HepG2 (cell line): ENCODE measurements around the gene HSPA6. TPM values are rescaled to one million over a fixed set of nuclear protein-coding genes. Genes with fewer than 3 reads are reported as not detected.
"Not testable (repeated sequence)": the region's sequence is repeated elsewhere in the genome, so short reads cannot be mapped to it uniquely, and the experiment has no call there.

Experiments
- CEBPG ChIP-seq: IDR thresholded peaks from 2 replicates; pipeline ENCODE4 v1.6.1; 2016
- FOSL2 ChIP-seq: sonication (generic); formaldehyde crosslinking; IDR thresholded peaks from 2 replicates; pipeline ENCODE4 v1.4.0; 2020; ENCODE audit warnings: missing genetic modification reagents
- FOXP1 ChIP-seq, 2 experiments: fragments of 450-650 bp in 1 of 2; IDR thresholded peaks; 2 replicates each; pipeline ENCODE4 v1.6.1; 2017 to 2018; ENCODE audit warnings: antibody characterized with exemption in 1 of 2
- GABPB1 ChIP-seq: IDR thresholded peaks from 2 replicates; pipeline ENCODE4 v1.6.1; 2016; ENCODE audit warnings: mild to moderate bottlenecking, missing genetic modification reagents, moderate library complexity, missing compliant biosample characterization
- GATAD2A ChIP-seq: IDR thresholded peaks from 2 replicates; pipeline ENCODE4 v1.6.1; 2016
- HDAC2 ChIP-seq: sonication (generic); formaldehyde crosslinking; IDR thresholded peaks from 2 replicates; pipeline ENCODE4 v1.4.0; 2020; ENCODE audit warnings: missing genetic modification reagents
- IRF2 ChIP-seq: IDR thresholded peaks from 2 replicates; pipeline ENCODE4 v1.6.1; 2018; ENCODE audit warnings: missing genetic modification reagents, missing compliant biosample characterization
- KDM2A ChIP-seq: sonication (generic); formaldehyde crosslinking; IDR thresholded peaks from 2 replicates; pipeline ENCODE4 v1.4.0; 2020; ENCODE audit warnings: low read depth, missing genetic modification reagents, borderline replicate concordance
- KLF16 ChIP-seq, 2 experiments: sonication (generic) in 1 of 2; formaldehyde crosslinking in 1 of 2; IDR thresholded peaks; 2 replicates each; pipeline versions ENCODE4 v1.6.1 to v1.8.0; 2016 to 2023; ENCODE audit warnings: missing genetic modification reagents in 2 of 2, missing compliant biosample characterization in 1 of 2
- NCOR1 ChIP-seq: fragments of 200-600 bp; sonication (generic); IDR thresholded peaks from 2 replicates; pipeline ENCODE4 v1.7.0; 2017; ENCODE audit warnings: antibody characterized with exemption, low read length, borderline replicate concordance
- SAP130 ChIP-seq: IDR thresholded peaks from 2 replicates; pipeline ENCODE4 v1.6.1; 2016; ENCODE audit warnings: low read depth
- SOX5 ChIP-seq: IDR thresholded peaks from 2 replicates; pipeline ENCODE4 v1.6.1; 2016; ENCODE audit warnings: borderline replicate concordance
- TCF12 ChIP-seq, 2 experiments: fragments of 450-650 bp in 1 of 2; sonication (generic) in 1 of 2; formaldehyde crosslinking in 1 of 2; IDR thresholded peaks; 2 replicates each; pipeline versions ENCODE4 v1.6.1 to v1.8.0; 2017 to 2022; ENCODE audit warnings: antibody characterized with exemption in 1 of 2, mild to moderate bottlenecking in 1 of 2, missing genetic modification reagents in 1 of 2, moderate library complexity in 1 of 2
- ZBTB7B ChIP-seq: sonication (generic); formaldehyde crosslinking; IDR thresholded peaks from 2 replicates; pipeline ENCODE4 v1.4.0; 2020; ENCODE audit warnings: missing genetic modification reagents
- ZNF224 ChIP-seq: sonication (generic); formaldehyde crosslinking; IDR thresholded peaks from 2 replicates; pipeline ENCODE4 v1.5.0; 2020; ENCODE audit warnings: mild to moderate bottlenecking, missing genetic modification reagents
- ZNF24 ChIP-seq: fragments of 450-650 bp; IDR thresholded peaks from 2 replicates; pipeline ENCODE4 v1.6.1; 2017; ENCODE audit warnings: antibody characterized with exemption, mild to moderate bottlenecking
- ZNF331 ChIP-seq: sonication (generic); formaldehyde crosslinking; IDR thresholded peaks from 2 replicates; pipeline ENCODE4 v1.4.0; 2020; ENCODE audit warnings: missing genetic modification reagents
- ZNF543 ChIP-seq: sonication (generic); formaldehyde crosslinking; IDR thresholded peaks from 2 replicates; pipeline ENCODE4 v1.4.0; 2020; ENCODE audit warnings: mild to moderate bottlenecking, missing genetic modification reagents
- ZNF614 ChIP-seq: IDR thresholded peaks from 2 replicates; pipeline ENCODE4 v1.6.1; 2018; ENCODE audit warnings: missing biosample characterization, missing genetic modification reagents, inconsistent platforms, borderline replicate concordance
- ZNF7 ChIP-seq: IDR thresholded peaks from 2 replicates; pipeline ENCODE4 v1.6.1; 2016; ENCODE audit warnings: missing biosample characterization, missing genetic modification reagents
- polyA plus RNA-seq, 8 experiments: library from polyadenylated mRNA; depleted of rRNA in 3 of 8; stranded (reverse) in 7 of 8; unstranded in 1 of 8; fragments of >200 nt; fragmentation: Illumina TruSeq in 4 of 8; extraction: Trizol in 4 of 8; gene quantifications; 2 replicates each; pipeline versions ENCODE4 v1.2.1 to v1.2.3, GENCODE V29; 2011 to 2016; ENCODE audit warnings: low read depth in 4 of 8, missing spikeins in 1 of 8, mixed read lengths in 1 of 8; ENCODE audit not compliant: insufficient read depth in 1 of 8
- total RNA-seq, 5 experiments: library from RNA; depleted of rRNA; stranded (reverse); fragments of >200 nt; fragmentation: Illumina TruSeq; extraction: Trizol; gene quantifications; 2 replicates each; pipeline ENCODE4 v1.2.3, GENCODE V29; 2016; ENCODE audit warnings: low read depth in 1 of 5
- TF ChIP-seq, protein P1 (sequence below): sonication (generic); formaldehyde crosslinking; IDR thresholded peaks from 2 replicates; pipeline ENCODE4 v1.4.0; 2020; ENCODE audit warnings: mild to moderate bottlenecking, missing genetic modification reagents
- TF ChIP-seq, protein P2 (sequence below), 2 experiments: sonication (generic) in 1 of 2; formaldehyde crosslinking in 1 of 2; IDR thresholded peaks; 2 replicates each; pipeline versions ENCODE4 v1.4.0 to v1.6.1; 2016 to 2020; ENCODE audit warnings: borderline replicate concordance in 1 of 2, low read depth in 1 of 2, mild to moderate bottlenecking in 1 of 2, missing genetic modification reagents in 1 of 2

HSPA6 gene
- total and polyA plus RNA-seq, 2 of the 13 experiments (the other 11 are each of a cell fraction or from before 2014, with no cell fraction given) = 0.07 TPM; not detected in 1

DNA sequence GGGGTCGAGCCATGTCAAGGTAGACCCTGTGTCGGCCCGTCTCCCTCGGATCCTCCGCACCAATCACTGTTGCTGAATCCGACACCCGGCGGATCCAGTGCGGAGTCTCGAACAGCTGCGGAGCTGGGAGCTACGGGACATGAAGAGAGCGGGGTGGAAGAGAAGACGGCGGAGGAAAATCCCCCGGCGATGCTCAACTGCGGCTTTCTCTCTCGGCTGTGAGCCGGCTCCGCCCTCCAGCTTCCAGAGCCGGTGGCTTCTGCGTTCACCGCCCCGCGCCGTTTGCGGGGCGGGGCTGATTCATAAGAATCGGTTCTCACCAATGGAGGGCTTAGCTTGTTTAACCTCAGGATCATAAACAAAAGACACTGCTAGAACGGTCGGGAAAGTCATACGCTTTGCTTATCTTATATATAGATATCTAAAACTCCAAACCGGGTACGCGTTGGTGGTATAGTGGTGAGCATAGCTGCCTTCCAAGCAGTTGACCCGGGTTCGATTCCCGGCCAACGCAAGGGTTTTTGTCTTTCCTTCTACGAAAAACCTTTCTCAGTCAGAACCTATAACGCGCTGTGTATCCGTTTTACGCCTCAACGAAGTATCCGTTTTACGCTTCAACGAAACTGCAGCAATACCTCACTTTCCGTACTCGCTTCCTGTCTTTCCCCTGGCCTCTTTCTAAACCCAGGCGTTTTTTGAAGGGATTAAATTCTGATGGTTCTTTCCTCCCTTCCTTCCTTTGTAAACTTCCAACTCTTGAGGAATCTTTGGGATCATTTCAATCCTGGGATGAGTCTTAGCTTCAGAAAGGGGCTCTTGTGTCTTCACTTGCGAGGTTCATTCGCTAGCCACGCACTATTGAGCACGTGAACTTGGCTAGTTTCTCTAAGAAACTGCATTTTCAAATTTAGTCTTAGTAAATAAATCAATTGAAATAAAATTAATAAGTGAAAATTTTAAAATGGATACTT lies 6.6 kb downstream of the HSPA6 start (continued):
- TF ChIP-seq IRF2 (CRISPR knock-in tag) (peak; percentile 49; the same call in 1 of the 2 replicates), CEBPG (CRISPR knock-in tag) (0 out of 2 replicates have a peak, but pooled peaks have one; percentile 12), NCOR1 (peak; percentile 23; the same call in 1 of the 2 replicates), TCF12 (CRISPR knock-in tag; IDR thresholded peaks at IDR 0.05) (0 out of 2 replicates have a peak, but pooled peaks have one; percentile 32), ZBTB7B (0 out of 2 replicates have a peak, but pooled peaks have one; percentile 32), SAP130 (CRISPR knock-in tag) (peak; percentile 37; the same call in 1 of the 2 replicates), SOX5 (CRISPR knock-in tag) (peak; percentile 14; the same call in 1 of the 2 replicates), FOSL2 (CRISPR knock-in tag) (peak; percentile 21; the same call in 1 of the 2 replicates), ZNF224 (CRISPR knock-in tag) (0 out of 2 replicates have a peak, but pooled peaks have one; percentile 26), FOXP1 (CRISPR knock-in tag; IDR thresholded peaks at IDR 0.05) (0 out of 2 replicates have a peak, but pooled peaks have one; percentile 7), GATAD2A (CRISPR knock-in tag) (peak; percentile 76), ZNF24 (peak; percentile 98), ZNF7 (CRISPR knock-in tag) (0 out of 2 replicates have a peak, but pooled peaks have one; percentile 17), ZNF614 (CRISPR knock-in tag) (peak; percentile 52; the same call in 1 of the 2 replicates), ZNF331 (CRISPR knock-in tag) (peak; percentile 64; the same call in 1 of the 2 replicates), GABPB1 (CRISPR knock-in tag) (peak; percentile 23), KLF16 (CRISPR knock-in tag; IDR thresholded peaks at IDR 0.05) (peak in 1 of 2 experiments; percentile 35; a peak in 1 of 4 replicates), ZNF543 (0 out of 2 replicates have a peak, but pooled peaks have one; percentile 26), HDAC2 (0 out of 2 replicates have a peak, but pooled peaks have one; percentile 25), KDM2A (CRISPR knock-in tag) (peak; percentile 60; the same call in 1 of the 2 replicates)
- TF ChIP-seq, protein P1, sequence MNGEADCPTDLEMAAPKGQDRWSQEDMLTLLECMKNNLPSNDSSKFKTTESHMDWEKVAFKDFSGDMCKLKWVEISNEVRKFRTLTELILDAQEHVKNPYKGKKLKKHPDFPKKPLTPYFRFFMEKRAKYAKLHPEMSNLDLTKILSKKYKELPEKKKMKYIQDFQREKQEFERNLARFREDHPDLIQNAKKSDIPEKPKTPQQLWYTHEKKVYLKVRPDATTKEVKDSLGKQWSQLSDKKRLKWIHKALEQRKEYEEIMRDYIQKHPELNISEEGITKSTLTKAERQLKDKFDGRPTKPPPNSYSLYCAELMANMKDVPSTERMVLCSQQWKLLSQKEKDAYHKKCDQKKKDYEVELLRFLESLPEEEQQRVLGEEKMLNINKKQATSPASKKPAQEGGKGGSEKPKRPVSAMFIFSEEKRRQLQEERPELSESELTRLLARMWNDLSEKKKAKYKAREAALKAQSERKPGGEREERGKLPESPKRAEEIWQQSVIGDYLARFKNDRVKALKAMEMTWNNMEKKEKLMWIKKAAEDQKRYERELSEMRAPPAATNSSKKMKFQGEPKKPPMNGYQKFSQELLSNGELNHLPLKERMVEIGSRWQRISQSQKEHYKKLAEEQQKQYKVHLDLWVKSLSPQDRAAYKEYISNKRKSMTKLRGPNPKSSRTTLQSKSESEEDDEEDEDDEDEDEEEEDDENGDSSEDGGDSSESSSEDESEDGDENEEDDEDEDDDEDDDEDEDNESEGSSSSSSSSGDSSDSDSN (CRISPR knock-in tag) = peak; percentile 39; the same call in 1 of the 2 replicates
- not testable (repeated sequence) for TF ChIP-seq TCF12, FOXP1 (IDR thresholded peaks at IDR 0.05)
- TF ChIP-seq, protein P2, sequence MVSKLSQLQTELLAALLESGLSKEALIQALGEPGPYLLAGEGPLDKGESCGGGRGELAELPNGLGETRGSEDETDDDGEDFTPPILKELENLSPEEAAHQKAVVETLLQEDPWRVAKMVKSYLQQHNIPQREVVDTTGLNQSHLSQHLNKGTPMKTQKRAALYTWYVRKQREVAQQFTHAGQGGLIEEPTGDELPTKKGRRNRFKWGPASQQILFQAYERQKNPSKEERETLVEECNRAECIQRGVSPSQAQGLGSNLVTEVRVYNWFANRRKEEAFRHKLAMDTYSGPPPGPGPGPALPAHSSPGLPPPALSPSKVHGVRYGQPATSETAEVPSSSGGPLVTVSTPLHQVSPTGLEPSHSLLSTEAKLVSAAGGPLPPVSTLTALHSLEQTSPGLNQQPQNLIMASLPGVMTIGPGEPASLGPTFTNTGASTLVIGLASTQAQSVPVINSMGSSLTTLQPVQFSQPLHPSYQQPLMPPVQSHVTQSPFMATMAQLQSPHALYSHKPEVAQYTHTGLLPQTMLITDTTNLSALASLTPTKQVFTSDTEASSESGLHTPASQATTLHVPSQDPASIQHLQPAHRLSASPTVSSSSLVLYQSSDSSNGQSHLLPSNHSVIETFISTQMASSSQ (IDR thresholded peaks at IDR 0.05; ENCODE audit: low read depth) = 0 out of 2 replicates have a peak, but pooled peaks have one; percentile 12
- TF ChIP-seq, protein P2 (CRISPR knock-in tag; IDR thresholded peaks at IDR 0.05; ENCODE audit: borderline replicate concordance) = not testable (repeated sequence)
